PC-9 (cell line): ENCODE measurements around the gene LAMC3. TPM values are rescaled to one million over a fixed set of nuclear protein-coding genes. Genes with fewer than 3 reads are reported as not detected.

Experiments
- BruUV-seq: library from RNA; stranded (reverse); fragments of 400-500 nt; replicated peaks from 2 replicates; lab custom pipeline; 2021; lab: Mats Ljungman, UMichigan
- CTCF ChIA-PET: fragments of 300-600 bp; sonication (Branson Sonifier 250); formaldehyde crosslinking; loops from one replicate; lab custom pipeline; 2022; ENCODE audit warnings: antibody characterized with exemption; lab: Charles Lee
- POLR2A ChIA-PET: fragments of 300-600 bp; sonication (Branson Sonifier 250); formaldehyde crosslinking; loops from one replicate; lab custom pipeline; 2022; ENCODE audit warnings: antibody characterized with exemption; ENCODE audit not compliant: unreplicated experiment; lab: Charles Lee
- DNase-seq, 2 experiments: peaks; one replicate each; pipeline versions ENCODE4 v3.0.0 to v3.0.0-alpha.2; 2015 to 2022; ENCODE audit warnings: mixed read lengths in 1 of 2
- H2AFZ ChIP-seq: fragments of 200-600 bp; sonication (generic); 2 replicates; pipeline ENCODE4 v1.8.1; 2017; ENCODE audit warnings: antibody characterized with exemption
- H3F3A ChIP-seq: fragments of 200-600 bp; sonication (generic); 2 replicates; pipeline ENCODE4 v1.8.1; 2017; ENCODE audit warnings: antibody characterized with exemption, mild to moderate bottlenecking, low read depth; ENCODE audit not compliant: insufficient read depth
- H3K27ac ChIP-seq: fragments of 200-600 bp; sonication (generic); 2 replicates; pipeline ENCODE4 v1.6.1; 2016; ENCODE audit warnings: mixed run types
- H3K27me3 ChIP-seq: fragments of 200-600 bp; sonication (generic); 2 replicates; pipeline ENCODE4 v1.6.1; 2016; ENCODE audit warnings: low read depth, mixed run types; ENCODE audit not compliant: insufficient read depth
- H3K36me3 ChIP-seq: fragments of 200-600 bp; sonication (generic); 2 replicates; pipeline ENCODE4 v1.6.1; 2016; ENCODE audit warnings: low read depth, mixed run types
- H3K4me1 ChIP-seq: fragments of 200-600 bp; sonication (generic); replicated peaks from 2 replicates; pipeline ENCODE4 v1.6.1; 2016; ENCODE audit warnings: mixed run types; ENCODE audit not compliant: insufficient read depth
- H3K4me2 ChIP-seq: fragments of 200-600 bp; sonication (generic); 2 replicates; pipeline ENCODE4 v1.6.1; 2017; ENCODE audit warnings: mixed run types
- H3K4me3 ChIP-seq: fragments of 200-600 bp; sonication (generic); 2 replicates; pipeline ENCODE4 v1.6.1; 2016; ENCODE audit warnings: mixed run types
- H3K79me2 ChIP-seq: fragments of 200-600 bp; sonication (generic); 2 replicates; pipeline ENCODE4 v1.6.1; 2017; ENCODE audit warnings: low read depth, mixed run types
- H3K9me2 ChIP-seq: fragments of 200-600 bp; sonication (generic); 2 replicates; pipeline ENCODE4 v1.8.1; 2017; ENCODE audit warnings: mild to moderate bottlenecking; ENCODE audit not compliant: insufficient read depth
- H3K9me3 ChIP-seq: fragments of 200-600 bp; sonication (generic); 2 replicates; pipeline ENCODE4 v1.8.1; 2016; ENCODE audit warnings: low read depth; ENCODE audit not compliant: insufficient read depth
- H4K20me1 ChIP-seq: fragments of 200-600 bp; sonication (generic); 2 replicates; pipeline ENCODE4 v1.8.1; 2017; ENCODE audit not compliant: insufficient read depth
- CTCF ChIP-seq: fragments of 200-600 bp; sonication (generic); conservative IDR thresholded peaks from 2 replicates; pipeline ENCODE4 v1.6.1; 2017; ENCODE audit warnings: mixed run types, antibody characterized with exemption, mild to moderate bottlenecking, moderate library complexity
- EZH2 ChIP-seq: fragments of 200-600 bp; sonication (generic); IDR thresholded peaks from 2 replicates; pipeline ENCODE4 v1.8.0; 2017; ENCODE audit warnings: antibody characterized with exemption, low read depth
- intact Hi-C: fragments of 100-400 bp; cut with micrococcal nuclease; formaldehyde crosslinking; loops from one replicate; pipeline ENCODE4 v1.10.0; 2022; ENCODE audit not compliant: unreplicated experiment
- total RNA-seq: library from RNA; stranded (reverse); gene quantifications from 2 replicates; pipeline ENCODE4 v1.2.3, GENCODE V29; 2021

LAMC3 gene
- total RNA-seq, 1 experiment from 2014 or later, result 0.41 TPM

GRCh38 chr9:130961511-130962300, 47.3 kb upstream of the LAMC3 start:
- ChIA-PET CTCF (no interaction called here), POLR2A (interaction anchor here (0.5 kb wide), 1 partner anchor 782 kb away, joined by 7 read pairs; no protein-coding TSS in a partner anchor)
- Histone ChIP-seq H3K36me3 (no peaks in the 10 kb centered on the region), H3F3A (peaks cover 4% of the 10 kb centered on the region; the same call in 1 of the 2 replicates), H3K9me2 (no peaks in the 10 kb centered on the region; the same call in 1 of the 2 replicates), H3K4me2 (peak overlapping the region; percentile 6; the same call in 1 of the 2 replicates), H3K4me3 (no peak overlapping the region), H4K20me1 (no peaks in the 10 kb centered on the region), H3K27me3 (peaks cover 15% of the 10 kb centered on the region), H3K27ac (no peak overlapping the region), H3K79me2 (no peaks in the 10 kb centered on the region), H3K9me3 (no peaks in the 10 kb centered on the region), H3K4me1 (peaks cover 21% of the 10 kb centered on the region), H2AFZ (no peak overlapping the region)
- DNase-seq, result no peak
- TF ChIP-seq CTCF (no peak), EZH2 (no peak)
- intact Hi-C loops, result loop anchor here (1.0 kb wide), 1 partner anchor 14 kb away; no protein-coding TSS in a partner anchor
- no TSS peak for BruUV-seq

GRCh38 chr9:130962418-130963316, 46.3 kb upstream of the LAMC3 start:
- H3K27ac ChIP-seq, result no peak overlapping the region
- intact Hi-C loops, result loop anchor here (1.0 kb wide), 1 partner anchor 15 kb away; no protein-coding TSS in a partner anchor
- peaks cover 4% of the 10 kb centered on the region; the same call in 1 of the 2 replicates for H3F3A ChIP-seq
- H3K9me2 ChIP-seq, result no peaks in the 10 kb centered on the region; the same call in 1 of the 2 replicates
- H3K79me2 ChIP-seq, result no peaks in the 10 kb centered on the region
- peak; percentile 84 to 88 for DNase-seq
- CTCF ChIA-PET, result interaction anchor here (0.6 to 1.2 kb wide), 3 partner anchors 16 to 293 kb away, joined by 3 to 6 read pairs (median 3); no protein-coding TSS in a partner anchor
- peaks cover 21% of the 10 kb centered on the region for H3K4me1 ChIP-seq
- no peaks in the 10 kb centered on the region for H3K36me3 ChIP-seq
- no peaks in the 10 kb centered on the region for H3K9me3 ChIP-seq
- TF ChIP-seq CTCF (no peak), EZH2 (no peak)
- peaks cover 6% of the 10 kb centered on the region; the same call in 1 of the 2 replicates for H3K27me3 ChIP-seq
- no peaks in the 10 kb centered on the region for H4K20me1 ChIP-seq
- POLR2A ChIA-PET, result interaction anchor here (0.5 to 0.8 kb wide), 3 partner anchors 781 to 1203 kb away, joined by 7 to 13 read pairs (median 7); no protein-coding TSS in a partner anchor
- H2AFZ ChIP-seq, result no peak overlapping the region
- H3K4me3 ChIP-seq, result no peak overlapping the region
- no TSS peak for BruUV-seq
- H3K4me2 ChIP-seq, result peak overlapping the region; percentile 48
